DND-41 (cell line): ENCODE results near the gene GADD45GIP1.
A peak's percentile ranks its signal among the peaks of the same experiment; 100 is the strongest.

Source experiments
- ATAC-seq: fragments of 200-7000 bp; cut with Tn5 transposase; 3 replicates; pipeline ENCODE4 v1.9.1; 2021; ENCODE audit warnings: low read depth; ENCODE audit not compliant: insufficient read depth
- DNase-seq: peaks from one replicate; pipeline ENCODE4 v3.0.0-alpha.2; 2020
- H2AFZ ChIP-seq: 2 replicates; pipeline ENCODE4 v1.6.0; 2012; ENCODE audit warnings: low read depth, low read length
- H3K27ac ChIP-seq: 2 replicates; pipeline ENCODE4 v1.5.1; 2012; ENCODE audit warnings: low read length, inconsistent platforms
- H3K27me3 ChIP-seq: fragments of 200-600 bp; sonication (generic); 2 replicates; pipeline ENCODE4 v1.6.0; 2012; ENCODE audit warnings: low read length, mild to moderate bottlenecking, inconsistent platforms; ENCODE audit not compliant: insufficient read depth, poor library complexity
- H3K36me3 ChIP-seq: 2 replicates; pipeline ENCODE4 v1.5.1; 2012; ENCODE audit warnings: low read length, inconsistent platforms; ENCODE audit not compliant: insufficient read depth
- H3K4me1 ChIP-seq: 2 replicates; pipeline ENCODE4 v1.5.1; 2012; ENCODE audit warnings: mild to moderate bottlenecking, low read length; ENCODE audit not compliant: insufficient read depth
- H3K4me2 ChIP-seq: 2 replicates; pipeline ENCODE4 v1.6.0; 2012; ENCODE audit warnings: mild to moderate bottlenecking, moderate library complexity, low read length, inconsistent platforms; ENCODE audit not compliant: insufficient read depth
- H3K4me3 ChIP-seq, 2 experiments: fragments of 200-600 bp in 1 of 2; shearing (Covaris generic) in 1 of 2; 2 replicates each; pipeline ENCODE4 v1.5.1; 2012 to 2016; ENCODE audit warnings: inconsistent platforms in 2 of 2, low read length in 2 of 2, mild to moderate bottlenecking in 2 of 2, low read depth in 1 of 2, moderate library complexity in 1 of 2
- H3K79me2 ChIP-seq: 2 replicates; pipeline ENCODE4 v1.6.0; 2012; ENCODE audit warnings: low read length, inconsistent platforms; ENCODE audit not compliant: insufficient read depth
- H3K9ac ChIP-seq: 2 replicates; pipeline ENCODE4 v1.6.0; 2012; ENCODE audit warnings: low read depth, mild to moderate bottlenecking, inconsistent platforms, low read length, moderate library complexity
- H3K9me3 ChIP-seq: 2 replicates; pipeline ENCODE4 v1.5.1; 2012; ENCODE audit warnings: low read length, moderate library complexity, mild to moderate bottlenecking, inconsistent platforms; ENCODE audit not compliant: insufficient read depth, severe bottlenecking
- H4K20me1 ChIP-seq: 2 replicates; pipeline ENCODE4 v1.6.0; 2012; ENCODE audit warnings: low read length; ENCODE audit not compliant: insufficient read depth
- EZH2 ChIP-seq: IDR thresholded peaks from 3 replicates; pipeline ENCODE4 v1.6.1; 2012; ENCODE audit warnings: borderline replicate concordance, low read depth, mild to moderate bottlenecking, moderate library complexity, low read length, inconsistent platforms; ENCODE audit not compliant: severe bottlenecking
- TF ChIP-seq, protein P1 (sequence below): IDR thresholded peaks from 2 replicates; pipeline ENCODE4 v1.5.1; 2012; ENCODE audit warnings: borderline replicate concordance, low read length, moderate library complexity, mild to moderate bottlenecking; ENCODE audit not compliant: poor library complexity, severe bottlenecking; ENCODE audit errors: extremely low read depth

GADD45GIP1 gene

DNA sequence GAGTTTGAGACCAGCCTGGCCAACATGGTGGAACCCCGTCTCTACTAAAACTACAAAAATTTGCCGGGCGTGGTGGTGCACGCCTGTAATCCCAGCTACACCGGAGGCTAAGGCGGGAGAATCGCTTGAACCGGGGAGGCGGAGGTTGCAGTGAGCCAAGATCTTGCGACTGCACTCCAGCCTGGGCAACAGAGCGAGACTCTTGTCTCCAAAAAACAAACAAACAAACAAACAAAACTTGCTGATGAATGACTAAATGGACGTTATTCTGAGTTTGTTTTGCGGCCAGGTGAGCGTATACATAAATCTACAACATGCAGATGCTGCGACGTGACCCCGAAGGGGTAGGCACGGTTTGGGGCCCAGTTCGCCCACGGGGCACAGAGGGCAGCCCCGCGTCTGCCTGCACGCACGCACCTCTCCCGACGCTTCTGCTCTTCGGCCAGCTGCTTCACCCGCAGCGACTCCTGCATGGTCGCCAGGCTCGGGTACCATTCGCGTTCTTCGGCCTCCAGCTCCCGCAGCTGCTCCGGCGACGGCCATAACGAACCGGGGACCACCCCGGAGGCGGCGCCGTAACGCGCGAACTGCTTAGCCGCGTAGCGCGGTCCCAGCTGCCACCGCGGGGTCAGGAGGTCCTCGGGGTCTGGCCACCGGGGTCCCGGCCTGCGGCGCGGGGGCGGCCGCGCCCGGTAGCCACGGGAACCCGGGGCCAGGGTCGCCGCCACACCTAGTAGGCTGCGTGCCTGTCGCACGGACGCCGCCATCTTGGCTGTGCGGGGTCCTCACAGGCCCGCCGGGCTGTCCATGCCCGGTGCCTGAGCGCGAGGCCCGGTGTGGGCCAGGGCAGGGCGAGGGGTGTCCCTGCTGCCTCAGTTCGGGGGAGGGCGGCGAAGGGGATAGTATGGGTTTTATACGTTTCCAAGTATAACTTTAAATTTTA lies at the start of gene GADD45GIP1:
TSS of gene GADD45GIP1 (minus strand) at position 778 of the 943 bp plus-strand sequence. CDS start at position 767, 11 bp downstream.
- H3K36me3 ChIP-seq = peaks cover 47% of the 10 kb centered on the region
- peak within 1 kb of the TSS; percentile 87 for H3K27ac ChIP-seq
- peak within 1 kb of the TSS; percentile 79 to 98 for H3K4me3 ChIP-seq
- H3K27me3 ChIP-seq = no peaks in the 10 kb centered on the region
- peak within 1 kb of the TSS; percentile 92 for H3K9ac ChIP-seq
- peak within 1 kb of the TSS; percentile 98 for H2AFZ ChIP-seq
- H3K4me1 ChIP-seq = peaks cover 49% of the 10 kb centered on the region
- H3K79me2 ChIP-seq = peaks cover 59% of the 10 kb centered on the region
- H4K20me1 ChIP-seq = peaks cover 21% of the 10 kb centered on the region
- H3K4me2 ChIP-seq = peak within 1 kb of the TSS; percentile 82
- no peaks in the 10 kb centered on the region for H3K9me3 ChIP-seq
- ATAC-seq (peak; percentile 91), DNase-seq (peak; percentile 88)
- no peak for TF ChIP-seq EZH2
- TF ChIP-seq, protein P1, sequence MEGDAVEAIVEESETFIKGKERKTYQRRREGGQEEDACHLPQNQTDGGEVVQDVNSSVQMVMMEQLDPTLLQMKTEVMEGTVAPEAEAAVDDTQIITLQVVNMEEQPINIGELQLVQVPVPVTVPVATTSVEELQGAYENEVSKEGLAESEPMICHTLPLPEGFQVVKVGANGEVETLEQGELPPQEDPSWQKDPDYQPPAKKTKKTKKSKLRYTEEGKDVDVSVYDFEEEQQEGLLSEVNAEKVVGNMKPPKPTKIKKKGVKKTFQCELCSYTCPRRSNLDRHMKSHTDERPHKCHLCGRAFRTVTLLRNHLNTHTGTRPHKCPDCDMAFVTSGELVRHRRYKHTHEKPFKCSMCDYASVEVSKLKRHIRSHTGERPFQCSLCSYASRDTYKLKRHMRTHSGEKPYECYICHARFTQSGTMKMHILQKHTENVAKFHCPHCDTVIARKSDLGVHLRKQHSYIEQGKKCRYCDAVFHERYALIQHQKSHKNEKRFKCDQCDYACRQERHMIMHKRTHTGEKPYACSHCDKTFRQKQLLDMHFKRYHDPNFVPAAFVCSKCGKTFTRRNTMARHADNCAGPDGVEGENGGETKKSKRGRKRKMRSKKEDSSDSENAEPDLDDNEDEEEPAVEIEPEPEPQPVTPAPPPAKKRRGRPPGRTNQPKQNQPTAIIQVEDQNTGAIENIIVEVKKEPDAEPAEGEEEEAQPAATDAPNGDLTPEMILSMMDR = no peak

GRCh38 chr19:13005861-13006370 lies 48.9 kb upstream of the GADD45GIP1 start:
- Histone ChIP-seq H3K27me3 (no peaks in the 10 kb centered on the region), H2AFZ (no peak overlapping the region), H3K9ac (no peak overlapping the region), H3K36me3 (no peaks in the 10 kb centered on the region), H3K4me3 (no peak overlapping the region), H3K79me2 (no peaks in the 10 kb centered on the region), H4K20me1 (peaks cover 20% of the 10 kb centered on the region), H3K4me2 (no peak overlapping the region), H3K27ac (no peak overlapping the region), H3K9me3 (no peaks in the 10 kb centered on the region), H3K4me1 (no peaks in the 10 kb centered on the region)
- TF ChIP-seq EZH2 = no peak
- TF ChIP-seq, protein P1 = no peak
- DNase-seq (no peak), ATAC-seq (no peak)

DNA sequence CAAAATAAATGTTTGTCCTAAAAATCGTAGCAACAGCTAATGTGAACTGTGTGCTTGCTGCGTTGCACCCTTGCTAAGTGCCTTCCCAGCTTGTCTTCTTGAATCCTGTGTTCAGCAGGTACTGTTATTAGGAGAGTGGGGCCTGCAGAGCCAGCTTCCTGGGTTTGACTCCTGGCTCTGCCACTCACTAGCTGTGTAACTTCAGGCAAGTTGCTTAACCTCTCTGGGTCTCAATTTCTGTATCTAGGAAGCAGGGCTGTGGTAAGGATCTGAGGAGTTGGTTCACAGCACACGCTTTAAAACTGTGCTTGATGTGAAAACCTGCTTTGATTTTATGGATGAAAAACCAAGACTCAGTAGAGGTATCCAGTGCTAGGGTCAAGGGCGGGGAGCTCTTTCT lies 48.2 kb upstream of the GADD45GIP1 start:
- Histone ChIP-seq H3K27me3 (no peaks in the 10 kb centered on the region), H4K20me1 (peaks cover 22% of the 10 kb centered on the region), H3K27ac (no peak overlapping the region), H2AFZ (no peak overlapping the region), H3K9me3 (no peaks in the 10 kb centered on the region), H3K4me2 (no peak overlapping the region), H3K9ac (no peak overlapping the region), H3K79me2 (no peaks in the 10 kb centered on the region), H3K4me1 (no peaks in the 10 kb centered on the region), H3K36me3 (no peaks in the 10 kb centered on the region), H3K4me3 (no peak overlapping the region)
- DNase-seq (no peak), ATAC-seq (no peak)
- TF ChIP-seq EZH2 = no peak
- TF ChIP-seq, protein P1 = no peak
